ENCODE results near the gene DCHS1. TPM values are rescaled to one million over a fixed set of nuclear protein-coding genes. Genes with fewer than 3 reads are reported as not detected.
A peak's percentile ranks its signal among the peaks of the same experiment; 100 is the strongest.

The DCHS1 gene
- total and polyA plus RNA-seq, 5 donors from 2014 or later: 0.49 to 2.4 (median 1.1) TPM

GRCh38 chr11:6611092-6611962, 44.3 kb downstream of the DCHS1 start:
- H3K36me3 Mint-ChIP-seq: peaks cover 33% of the 10 kb centered on the region
- H3K4me1 Mint-ChIP-seq: peaks cover 2 to 47% (median 40%) of the 10 kb centered on the region in 4 donors
- no peak for ATAC-seq (ENCODE audit: low read depth in 2 of 2)

GRCh38 chr11:6610591-6610990, 45.0 kb downstream of the DCHS1 start:
- no peak for DNase-seq
- peaks cover 27% of the 10 kb centered on the region for H3K36me3 Mint-ChIP-seq
- peaks cover 38% of the 10 kb centered on the region for H3K36me3 ChIP-seq (ENCODE audit: control insufficient read depth, insufficient read depth, low read length)

More at GRCh38 chr11:6611092-6611962, 44.3 kb downstream of the DCHS1 start:
- H3K27ac Mint-ChIP-seq: peak overlapping the region in 2 of 3 donors; percentile 98
- peak overlapping the region in 3 of 4 donors; percentile 92 to 95 (median 94) for H3K4me3 Mint-ChIP-seq
- H3K27me3 Mint-ChIP-seq: no peaks in the 10 kb centered on the region
- Histone ChIP-seq H3K9me3 (ENCODE audit: control insufficient read depth in 2 of 2, low read length in 2 of 2) (no peaks in the 10 kb centered on the region), H3K4me1 (ENCODE audit: control insufficient read depth, insufficient read depth, low read length, poor library complexity, severe bottlenecking) (peaks cover 48% of the 10 kb centered on the region), H3K27me3 (ENCODE audit: control insufficient read depth, insufficient read depth, low read length) (no peaks in the 10 kb centered on the region), H3K27ac (ENCODE audit: insufficient read depth, low read length, poor library complexity, severe bottlenecking) (peak overlapping the region; percentile 95), H3K4me3 (ENCODE audit: low read depth, low read length) (peak overlapping the region; percentile 71), H3K36me3 (ENCODE audit: control insufficient read depth, insufficient read depth, low read length) (peaks cover 44% of the 10 kb centered on the region)
- peak in 1 of 3 donors; percentile 42 for DNase-seq
- H3K9me3 Mint-ChIP-seq: no peaks in the 10 kb centered on the region

GRCh38 chr11:6609502-6610015, 46.0 kb downstream of the DCHS1 start:
- Mint-ChIP-seq H3K4me3 (peak overlapping the region in 3 of 4 donors; percentile 62 to 94 (median 73)), H3K4me1 (peaks cover 8 to 38% (median 30%) of the 10 kb centered on the region in 4 donors), H3K27ac (peak overlapping the region in 2 of 3 donors; percentile 2 to 98), H3K9me3 (no peaks in the 10 kb centered on the region), H3K27me3 (no peaks in the 10 kb centered on the region), H3K36me3 (peaks cover 21% of the 10 kb centered on the region)
- Histone ChIP-seq H3K4me1 (ENCODE audit: control insufficient read depth, insufficient read depth, low read length, poor library complexity, severe bottlenecking) (peaks cover 66% of the 10 kb centered on the region), H3K27ac (ENCODE audit: insufficient read depth, low read length, poor library complexity, severe bottlenecking) (peak overlapping the region; percentile 57), H3K4me3 (ENCODE audit: low read depth, low read length) (no peak overlapping the region), H3K36me3 (ENCODE audit: control insufficient read depth, insufficient read depth, low read length) (peaks cover 36% of the 10 kb centered on the region), H3K27me3 (ENCODE audit: control insufficient read depth, insufficient read depth, low read length) (no peaks in the 10 kb centered on the region), H3K9me3 (ENCODE audit: control insufficient read depth in 2 of 2, low read length in 2 of 2) (no peaks in the 10 kb centered on the region)
- DNase-seq (no peak), ATAC-seq (ENCODE audit: low read depth in 2 of 2) (no peak)

More at GRCh38 chr11:6610591-6610990, 45.0 kb downstream of the DCHS1 start:
- Histone ChIP-seq H3K4me1 (ENCODE audit: control insufficient read depth, insufficient read depth, low read length, poor library complexity, severe bottlenecking) (peaks cover 56% of the 10 kb centered on the region), H3K27me3 (ENCODE audit: control insufficient read depth, insufficient read depth, low read length) (no peaks in the 10 kb centered on the region), H3K4me3 (ENCODE audit: low read depth, low read length) (peak overlapping the region; percentile 71), H3K27ac (ENCODE audit: insufficient read depth, low read length, poor library complexity, severe bottlenecking) (peak overlapping the region; percentile 95), H3K9me3 (ENCODE audit: control insufficient read depth in 2 of 2, low read length in 2 of 2) (no peaks in the 10 kb centered on the region)
- Mint-ChIP-seq H3K4me3 (peak overlapping the region in 3 of 4 donors; percentile 92 to 95 (median 94)), H3K4me1 (peaks cover 8 to 42% (median 34%) of the 10 kb centered on the region in 4 donors), H3K9me3 (no peaks in the 10 kb centered on the region), H3K27me3 (no peaks in the 10 kb centered on the region), H3K27ac (peak overlapping the region in 1 of 3 donors; percentile 98)
- no peak for ATAC-seq (ENCODE audit: low read depth in 2 of 2)

GRCh38 chr11:6608726-6609501, 46.7 kb downstream of the DCHS1 start:
- H3K27ac ChIP-seq (ENCODE audit: insufficient read depth, low read length, poor library complexity, severe bottlenecking): peak overlapping the region; percentile 57
- H3K27me3 ChIP-seq (ENCODE audit: control insufficient read depth, insufficient read depth, low read length): no peaks in the 10 kb centered on the region
- no peaks in the 10 kb centered on the region for H3K27me3 Mint-ChIP-seq
- no peaks in the 10 kb centered on the region for H3K9me3 ChIP-seq (ENCODE audit: control insufficient read depth in 2 of 2, low read length in 2 of 2)
- no peak for ATAC-seq (ENCODE audit: low read depth in 2 of 2)
- H3K4me3 Mint-ChIP-seq: peak overlapping the region in 1 of 4 donors; percentile 16
- H3K36me3 ChIP-seq (ENCODE audit: control insufficient read depth, insufficient read depth, low read length): peaks cover 36% of the 10 kb centered on the region
- no peak overlapping the region for H3K4me3 ChIP-seq (ENCODE audit: low read depth, low read length)
- H3K27ac Mint-ChIP-seq: peak overlapping the region in 1 of 3 donors; percentile 98
- peaks cover 8 to 38% (median 30%) of the 10 kb centered on the region in 4 donors for H3K4me1 Mint-ChIP-seq
- peaks cover 71% of the 10 kb centered on the region for H3K4me1 ChIP-seq (ENCODE audit: control insufficient read depth, insufficient read depth, low read length, poor library complexity, severe bottlenecking)
- H3K36me3 Mint-ChIP-seq: peaks cover 21% of the 10 kb centered on the region
- no peaks in the 10 kb centered on the region for H3K9me3 Mint-ChIP-seq
- DNase-seq: no peak

GRCh38 chr11:6608011-6608410, 47.6 kb downstream of the DCHS1 start:
- H3K4me3 ChIP-seq (ENCODE audit: low read depth, low read length): peak overlapping the region; percentile 54
- H3K36me3 Mint-ChIP-seq: peaks cover 21% of the 10 kb centered on the region
- peak overlapping the region in 1 of 4 donors; percentile 16 for H3K4me3 Mint-ChIP-seq

GRCh38 chr11:6607190-6607795, 48.3 kb downstream of the DCHS1 start:
- peaks cover 36% of the 10 kb centered on the region for H3K36me3 ChIP-seq (ENCODE audit: control insufficient read depth, insufficient read depth, low read length)
- ATAC-seq (ENCODE audit: low read depth in 2 of 2) (no peak), DNase-seq (no peak)
- no peaks in the 10 kb centered on the region for H3K27me3 ChIP-seq (ENCODE audit: control insufficient read depth, insufficient read depth, low read length)
- Mint-ChIP-seq H3K4me1 (peaks cover 8 to 38% (median 30%) of the 10 kb centered on the region in 4 donors), H3K4me3 (peak overlapping the region in 3 of 4 donors; percentile 31 to 88 (median 44)), H3K27ac (peak overlapping the region in 2 of 3 donors; percentile 14 to 89), H3K36me3 (peaks cover 21% of the 10 kb centered on the region), H3K27me3 (no peaks in the 10 kb centered on the region), H3K9me3 (no peaks in the 10 kb centered on the region)
- H3K4me3 ChIP-seq (ENCODE audit: low read depth, low read length): peak overlapping the region; percentile 54
- peaks cover 74% of the 10 kb centered on the region for H3K4me1 ChIP-seq (ENCODE audit: control insufficient read depth, insufficient read depth, low read length, poor library complexity, severe bottlenecking)
- H3K9me3 ChIP-seq (ENCODE audit: control insufficient read depth in 2 of 2, low read length in 2 of 2): no peaks in the 10 kb centered on the region
- H3K27ac ChIP-seq (ENCODE audit: insufficient read depth, low read length, poor library complexity, severe bottlenecking): peak overlapping the region; percentile 75

More at GRCh38 chr11:6608011-6608410, 47.6 kb downstream of the DCHS1 start:
- H3K4me1 ChIP-seq (ENCODE audit: control insufficient read depth, insufficient read depth, low read length, poor library complexity, severe bottlenecking): peaks cover 71% of the 10 kb centered on the region
- peak overlapping the region; percentile 75 for H3K27ac ChIP-seq (ENCODE audit: insufficient read depth, low read length, poor library complexity, severe bottlenecking)
- H3K36me3 ChIP-seq (ENCODE audit: control insufficient read depth, insufficient read depth, low read length): peaks cover 36% of the 10 kb centered on the region
- Mint-ChIP-seq H3K4me1 (peaks cover 8 to 38% (median 30%) of the 10 kb centered on the region in 4 donors), H3K27ac (peak overlapping the region in 1 of 3 donors; percentile 60), H3K9me3 (no peaks in the 10 kb centered on the region), H3K27me3 (no peaks in the 10 kb centered on the region)
- H3K27me3 ChIP-seq (ENCODE audit: control insufficient read depth, insufficient read depth, low read length): no peaks in the 10 kb centered on the region
- ATAC-seq (ENCODE audit: low read depth in 2 of 2): no peak
- H3K9me3 ChIP-seq (ENCODE audit: control insufficient read depth in 2 of 2, low read length in 2 of 2): no peaks in the 10 kb centered on the region
- DNase-seq: no peak

Data from CD4-positive, CD25-positive, alpha-beta regulatory T cell (primary cell).